Activated naive CD8-positive, alpha-beta T cell treated with anti-CD3 and anti-CD28 coated beads, Interleukin-2, amount 50 U/mL, for 16 hours (primary cell): ENCODE results near the gene RABGAP1L.
"Not testable (repeated sequence)": the region's sequence is repeated elsewhere in the genome, so short reads cannot be mapped to it uniquely, and the experiment has no call there.

Source experiments
- DNase-seq: peaks from one replicate; pipeline ENCODE4 v3.0.0-alpha.2; 2020; ENCODE audit warnings: low read depth, low spot score

The RABGAP1L gene

GRCh38 chr1:174153085-174153824 lies 6.1 kb upstream of the RABGAP1L start:
- DNase-seq: no peak

GRCh38 chr1:174153825-174154107 lies 5.6 kb upstream of the RABGAP1L start:
- DNase-seq: no peak

- no peak for DNase-seq
Observed at GRCh38 chr1:174156437-174156836, 2.9 kb upstream of the RABGAP1L start.

- peak; percentile 17 for DNase-seq
Observed at GRCh38 chr1:174157157-174157806, 2.0 kb upstream of the RABGAP1L start.

- DNase-seq: no peak
Observed at GRCh38 chr1:174158767-174159251, 511 bp upstream of the RABGAP1L start.

GRCh38 chr1:174160109-174160473 lies 771 bp downstream of the RABGAP1L start:
- no peak for DNase-seq

GRCh38 chr1:174160603-174161002 lies 1.3 kb downstream of the RABGAP1L start:
- DNase-seq: no peak

- no peak for DNase-seq
Observed at GRCh38 chr1:174161813-174162212, 2.5 kb downstream of the RABGAP1L start.

- DNase-seq: no peak
Observed at GRCh38 chr1:174164826-174165225, 5.5 kb downstream of the RABGAP1L start.

- DNase-seq: no peak
Observed at GRCh38 chr1:174165471-174166137, 6.3 kb downstream of the RABGAP1L start.

- DNase-seq: no peak
Observed at GRCh38 chr1:174166530-174167264, 7.4 kb downstream of the RABGAP1L start.

- DNase-seq: no peak
Observed at GRCh38 chr1:174167265-174167803, 8.0 kb downstream of the RABGAP1L start.

GRCh38 chr1:174169342-174169741 lies 10.0 kb downstream of the RABGAP1L start:
- DNase-seq: no peak

GRCh38 chr1:174171073-174171472 lies 11.8 kb downstream of the RABGAP1L start:
- no peak for DNase-seq

GRCh38 chr1:174174461-174175329 lies 15.4 kb downstream of the RABGAP1L start:
- no peak for DNase-seq

- DNase-seq: not testable (repeated sequence)
Observed at GRCh38 chr1:174178459-174178858, 19.1 kb downstream of the RABGAP1L start.

GRCh38 chr1:174189428-174190062 lies 30.2 kb downstream of the RABGAP1L start:
- DNase-seq: no peak

- no peak for DNase-seq
Observed at GRCh38 chr1:174190691-174191199, 31.4 kb downstream of the RABGAP1L start.

GRCh38 chr1:174191349-174191862 lies 32.1 kb downstream of the RABGAP1L start:
- DNase-seq: no peak

GRCh38 chr1:174194461-174194860 lies 35.1 kb downstream of the RABGAP1L start:
- no peak for DNase-seq
